BE2C (cell line): Measurements from ENCODE around the gene KCNMA1.

Experiments used
- DNase-seq: peaks from one replicate; pipeline ENCODE4 v3.0.0-alpha.2; 2020
- H3K27me3 ChIP-seq: fragments of 250-450 bp; sonication (Bioruptor Pico); 2 replicates; pipeline ENCODE4 v1.5.1; 2020; ENCODE audit warnings: mild to moderate bottlenecking
- H3K36me3 ChIP-seq: fragments of 250-450 bp; sonication (Bioruptor Pico); 2 replicates; pipeline ENCODE4 v1.5.1; 2020; ENCODE audit warnings: mild to moderate bottlenecking
- H3K4me1 ChIP-seq: fragments of 250-450 bp; sonication (Bioruptor Pico); 2 replicates; pipeline ENCODE4 v1.5.1; 2020
- H3K4me3 ChIP-seq: 2 replicates; pipeline ENCODE4 v1.5.1; 2011; ENCODE audit warnings: low read depth, low read length
- H3K9me3 ChIP-seq: fragments of 250-450 bp; sonication (Bioruptor Pico); 2 replicates; pipeline ENCODE4 v1.5.1; 2020
- TF ChIP-seq, protein P1 (sequence below): IDR thresholded peaks from 2 replicates; pipeline ENCODE4 v1.5.1; 2012; ENCODE audit warnings: mild to moderate bottlenecking, low read depth, low read length

Gene KCNMA1

DNA sequence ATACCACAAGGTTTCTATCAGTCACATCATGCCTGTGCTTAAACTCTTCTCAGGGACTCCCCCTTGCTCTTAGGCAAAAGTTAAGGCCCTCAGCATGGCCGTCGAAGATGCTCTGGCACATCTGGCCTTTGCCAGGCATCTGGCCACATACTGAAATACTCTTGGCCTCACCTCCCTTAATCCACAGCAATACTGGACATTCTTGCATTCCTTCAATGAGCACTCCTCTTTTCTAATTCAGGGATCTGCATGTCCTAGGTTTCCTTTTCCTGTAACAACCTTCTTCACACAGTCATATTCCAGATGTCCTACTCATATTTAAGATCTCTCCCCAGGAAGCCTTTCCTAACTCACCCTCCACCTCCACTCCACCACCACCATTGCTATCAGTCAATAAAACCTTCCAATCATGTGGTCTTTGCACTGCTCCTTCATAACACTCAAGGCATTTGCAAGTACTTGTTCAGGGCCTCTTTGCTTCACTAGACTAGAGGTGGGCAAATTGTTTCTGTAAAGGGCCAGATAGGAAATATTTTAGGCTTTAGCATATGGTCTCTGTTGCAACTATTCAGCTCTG lies 216.6 kb downstream of the KCNMA1 start:
- H3K27me3 ChIP-seq: no peaks in the 10 kb centered on the region
- TF ChIP-seq, protein P1, sequence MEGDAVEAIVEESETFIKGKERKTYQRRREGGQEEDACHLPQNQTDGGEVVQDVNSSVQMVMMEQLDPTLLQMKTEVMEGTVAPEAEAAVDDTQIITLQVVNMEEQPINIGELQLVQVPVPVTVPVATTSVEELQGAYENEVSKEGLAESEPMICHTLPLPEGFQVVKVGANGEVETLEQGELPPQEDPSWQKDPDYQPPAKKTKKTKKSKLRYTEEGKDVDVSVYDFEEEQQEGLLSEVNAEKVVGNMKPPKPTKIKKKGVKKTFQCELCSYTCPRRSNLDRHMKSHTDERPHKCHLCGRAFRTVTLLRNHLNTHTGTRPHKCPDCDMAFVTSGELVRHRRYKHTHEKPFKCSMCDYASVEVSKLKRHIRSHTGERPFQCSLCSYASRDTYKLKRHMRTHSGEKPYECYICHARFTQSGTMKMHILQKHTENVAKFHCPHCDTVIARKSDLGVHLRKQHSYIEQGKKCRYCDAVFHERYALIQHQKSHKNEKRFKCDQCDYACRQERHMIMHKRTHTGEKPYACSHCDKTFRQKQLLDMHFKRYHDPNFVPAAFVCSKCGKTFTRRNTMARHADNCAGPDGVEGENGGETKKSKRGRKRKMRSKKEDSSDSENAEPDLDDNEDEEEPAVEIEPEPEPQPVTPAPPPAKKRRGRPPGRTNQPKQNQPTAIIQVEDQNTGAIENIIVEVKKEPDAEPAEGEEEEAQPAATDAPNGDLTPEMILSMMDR: no peak
- H3K4me1 ChIP-seq: peaks cover 42% of the 10 kb centered on the region
- DNase-seq: no peak
- H3K4me3 ChIP-seq: no peak overlapping the region
- no peaks in the 10 kb centered on the region for H3K9me3 ChIP-seq
- H3K36me3 ChIP-seq: no peaks in the 10 kb centered on the region

DNA sequence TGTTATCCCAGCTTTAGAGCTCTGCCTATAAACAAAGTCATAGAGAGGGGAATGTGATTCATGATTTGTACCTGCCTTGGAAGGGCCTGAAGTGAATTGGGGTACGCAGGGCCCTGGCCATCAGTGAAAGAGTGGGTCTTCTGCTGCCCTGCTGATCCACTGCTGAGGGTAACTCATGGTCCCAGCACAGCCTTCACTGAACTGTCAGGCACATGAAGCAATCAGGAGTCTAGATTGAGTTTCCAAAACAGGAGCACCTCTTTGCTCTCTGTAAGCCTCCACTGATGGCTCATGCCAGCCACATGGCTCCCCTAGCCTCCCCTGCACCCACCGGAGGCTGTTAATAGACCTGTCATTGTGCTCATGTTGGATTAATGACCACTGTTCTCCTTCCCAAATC lies 217.6 kb downstream of the KCNMA1 start:
- Histone ChIP-seq H3K4me3 (no peak overlapping the region), H3K27me3 (no peaks in the 10 kb centered on the region), H3K36me3 (no peaks in the 10 kb centered on the region), H3K9me3 (no peaks in the 10 kb centered on the region), H3K4me1 (peaks cover 49% of the 10 kb centered on the region)
- TF ChIP-seq, protein P1: no peak
- no peak for DNase-seq

DNA sequence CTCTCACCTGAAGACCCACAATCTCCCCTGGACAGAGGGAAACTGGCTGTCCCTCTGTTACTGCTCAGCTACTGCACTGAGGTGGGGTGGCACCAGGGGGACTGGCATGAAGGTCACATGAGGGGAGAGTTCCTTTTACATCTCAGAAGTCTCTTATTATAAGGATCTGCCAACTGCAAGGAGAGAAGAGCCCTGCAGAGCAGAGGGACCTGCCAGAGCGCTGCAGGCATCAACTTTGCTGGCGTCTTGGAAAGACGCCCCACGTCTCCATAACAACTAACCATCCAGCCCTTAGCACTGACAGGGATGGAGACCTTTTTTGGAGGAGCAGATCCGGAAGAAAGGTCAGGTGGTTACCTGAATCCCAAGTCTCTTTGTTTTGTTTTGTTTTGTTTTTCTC lies 218.6 kb downstream of the KCNMA1 start:
- TF ChIP-seq, protein P1: no peak
- H3K4me3 ChIP-seq: no peak overlapping the region
- no peaks in the 10 kb centered on the region for H3K27me3 ChIP-seq
- DNase-seq: no peak
- peaks cover 51% of the 10 kb centered on the region for H3K4me1 ChIP-seq
- H3K36me3 ChIP-seq: no peaks in the 10 kb centered on the region
- H3K9me3 ChIP-seq: no peaks in the 10 kb centered on the region

DNA sequence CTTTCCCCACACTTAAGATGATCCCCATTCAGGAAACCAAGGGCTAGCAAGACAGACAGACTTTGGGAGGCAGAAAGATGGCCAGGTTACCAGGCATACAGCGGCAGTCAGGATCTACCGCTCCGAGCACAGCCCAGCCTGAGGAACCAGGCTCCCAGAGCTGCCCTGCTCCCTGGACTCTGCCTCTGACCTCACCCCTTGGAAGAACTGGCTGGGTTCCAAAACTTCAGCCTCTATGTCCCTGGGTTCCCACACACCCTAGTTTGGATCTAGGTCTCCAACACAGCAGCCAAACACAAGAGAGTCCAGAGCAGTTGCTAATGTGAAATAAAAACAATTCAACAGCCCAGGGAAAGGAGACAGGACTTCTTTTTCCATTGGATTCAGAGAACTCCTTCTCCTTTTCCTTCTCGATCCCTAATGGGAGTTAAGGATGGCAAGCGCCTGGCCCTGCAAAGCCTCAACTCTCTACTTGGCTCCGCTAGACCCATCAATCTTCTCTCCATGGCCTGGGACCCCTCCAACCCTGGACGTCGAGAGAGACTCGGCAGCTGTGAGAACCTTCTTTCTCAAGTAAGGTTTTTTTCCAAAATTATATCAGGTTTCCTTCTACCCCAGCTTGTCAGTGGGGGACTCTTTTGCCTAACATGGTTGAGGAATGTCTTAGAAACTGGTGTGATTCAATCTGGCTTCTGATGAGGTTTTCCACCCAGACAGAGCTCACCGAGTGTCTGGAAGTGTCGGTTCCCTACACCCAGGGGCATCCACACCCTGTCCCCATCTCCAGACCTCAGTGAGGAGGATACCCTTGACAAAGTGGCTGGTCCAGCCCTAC lies 219.6 kb downstream of the KCNMA1 start:
- no peak for DNase-seq
- Histone ChIP-seq H3K36me3 (no peaks in the 10 kb centered on the region), H3K4me3 (no peak overlapping the region), H3K27me3 (no peaks in the 10 kb centered on the region), H3K4me1 (peaks cover 41% of the 10 kb centered on the region), H3K9me3 (no peaks in the 10 kb centered on the region)
- TF ChIP-seq, protein P1: no peak

DNA sequence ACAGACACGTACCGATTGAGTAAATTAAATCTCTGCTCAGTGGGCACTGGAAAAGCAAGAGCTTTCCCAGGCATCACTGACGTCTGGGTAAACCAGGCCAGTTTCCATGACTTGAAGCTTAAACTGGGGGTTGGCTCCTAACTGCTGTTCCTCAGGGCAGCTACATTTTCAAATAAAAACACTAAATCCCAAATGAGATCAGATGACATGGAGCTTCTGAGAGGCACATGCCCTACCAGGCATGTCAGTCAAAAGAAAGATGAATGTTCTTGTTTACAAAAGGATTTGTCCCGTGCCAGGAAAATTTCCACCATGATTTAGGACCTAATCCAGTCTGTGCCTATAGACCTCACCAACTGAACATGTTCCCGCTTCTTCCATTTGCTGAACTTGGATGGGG lies 220.2 kb downstream of the KCNMA1 start:
- Histone ChIP-seq H3K27me3 (no peaks in the 10 kb centered on the region), H3K9me3 (no peaks in the 10 kb centered on the region), H3K4me1 (peaks cover 37% of the 10 kb centered on the region), H3K4me3 (no peak overlapping the region), H3K36me3 (no peaks in the 10 kb centered on the region)
- TF ChIP-seq, protein P1: no peak
- DNase-seq: no peak
